DMS 273 treated with DMSO at 0.1 percent for 48 hours (cell line): ENCODE data around the gene TSPO.
A peak's percentile ranks its signal among the peaks of the same experiment; 100 is the strongest.

Source experiments
- DNase-seq: peaks from one replicate; lab custom pipeline; 2025; lab: John Stamatoyannopoulos, UW

Gene TSPO

DNA sequence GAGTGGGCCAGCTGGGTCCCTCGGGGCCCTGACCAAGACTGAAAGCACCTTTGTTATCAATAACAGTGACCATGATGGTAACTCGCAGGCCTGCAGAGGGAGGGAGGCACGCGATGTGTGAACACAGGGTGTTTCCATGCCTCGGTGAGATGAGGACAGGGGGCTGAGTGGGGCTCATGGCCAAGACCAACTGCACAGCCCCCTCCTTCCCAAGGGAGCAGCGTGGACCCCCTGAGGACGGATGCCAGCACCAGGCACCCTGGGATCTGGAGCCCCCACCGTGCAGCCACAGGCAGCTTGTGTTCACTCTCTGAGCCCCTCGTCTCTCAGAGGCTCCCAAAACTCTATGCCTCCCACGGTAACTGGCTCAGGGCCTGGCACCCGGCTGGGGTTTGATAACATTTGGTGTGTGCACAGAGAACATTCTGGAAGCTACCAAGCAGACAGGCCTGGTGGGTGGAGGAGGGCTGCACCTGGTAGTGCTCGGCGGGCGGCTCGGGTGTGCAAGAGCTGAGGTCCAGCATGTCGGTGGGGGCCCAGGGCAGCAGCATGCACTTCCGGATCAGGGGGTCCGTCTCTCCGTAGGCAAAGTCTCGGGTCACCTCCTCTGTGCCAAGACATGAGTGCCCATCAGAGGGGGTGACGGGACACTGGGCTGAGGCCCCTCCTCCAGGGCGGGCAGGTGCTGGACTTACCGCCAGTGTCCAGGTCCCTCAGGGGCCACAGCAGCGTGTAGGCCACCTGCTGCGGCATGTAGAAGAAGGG, 28.0 kb downstream of the TSPO start:
- no peak for DNase-seq

DNA sequence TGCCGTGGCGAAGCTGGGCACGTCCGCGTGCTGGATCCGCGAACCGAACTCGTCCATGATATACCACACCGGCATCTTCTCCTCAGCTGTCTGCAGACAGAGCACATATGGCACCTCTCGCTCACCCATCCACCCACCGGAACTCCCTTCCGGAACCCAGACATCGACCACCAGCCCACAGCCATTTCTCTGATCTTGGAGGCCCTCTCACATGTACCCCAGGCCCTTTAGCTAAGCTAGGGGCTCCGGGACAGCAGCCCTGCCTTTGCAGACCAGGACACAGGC, 28.5 kb downstream of the TSPO start:
- no peak for DNase-seq

DNA sequence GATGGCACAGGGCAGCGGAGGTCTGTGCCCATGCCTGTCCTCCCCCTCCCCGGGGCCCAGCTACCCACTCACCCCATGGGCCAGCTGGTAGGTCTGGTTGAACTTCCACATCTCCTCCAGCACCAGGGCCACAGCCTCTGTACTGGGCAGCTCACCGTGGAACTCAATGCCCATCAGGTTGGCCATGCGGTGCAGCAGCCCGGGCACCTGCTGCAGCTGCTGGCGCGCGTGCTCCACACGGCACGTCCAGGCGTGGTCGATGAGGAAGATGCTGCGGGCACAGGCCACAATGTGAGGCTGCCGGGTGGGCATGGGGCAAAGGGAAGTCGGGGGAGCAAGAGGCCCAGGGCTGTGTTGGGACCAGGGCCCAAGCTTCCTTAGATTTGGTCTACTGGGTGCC, 29.3 kb downstream of the TSPO start:
- DNase-seq, result no peak

DNA sequence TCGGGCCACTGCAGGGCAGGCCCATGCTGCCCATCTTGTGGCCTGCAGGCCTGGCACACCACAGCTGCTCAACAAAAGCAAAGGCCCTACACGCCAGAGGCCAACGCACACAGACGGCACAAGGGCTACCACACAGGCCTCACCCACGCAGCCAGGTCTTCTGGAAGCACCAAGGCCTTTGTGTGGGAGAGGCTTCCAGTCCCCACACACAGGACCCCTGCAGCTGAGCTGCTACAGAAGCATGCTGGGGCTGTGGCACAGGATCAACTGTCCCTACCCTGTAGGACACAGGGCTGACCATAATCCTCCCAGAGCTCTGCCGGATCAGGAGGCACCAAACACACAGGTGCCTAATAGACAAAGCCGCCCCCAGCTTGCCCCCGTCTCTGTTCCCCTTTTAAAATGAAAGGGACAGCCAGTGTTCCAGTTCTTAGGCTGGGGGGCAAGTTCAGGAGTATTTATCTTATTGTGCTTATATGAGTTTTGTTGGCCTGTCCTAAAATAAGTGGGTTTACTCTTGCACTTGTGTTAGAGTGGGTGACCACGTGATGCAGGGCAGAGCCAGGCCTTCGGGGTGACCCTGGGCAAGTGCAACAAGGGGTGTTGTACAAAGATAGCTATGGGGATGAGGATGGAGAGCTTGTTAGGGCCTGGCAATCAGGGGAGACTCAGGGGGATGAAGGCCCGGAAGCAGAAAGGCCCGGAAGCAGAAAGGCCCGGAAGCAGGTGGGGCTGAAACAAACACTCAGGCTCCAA, 30.1 kb downstream of the TSPO start:
- DNase-seq, result no peak

DNA sequence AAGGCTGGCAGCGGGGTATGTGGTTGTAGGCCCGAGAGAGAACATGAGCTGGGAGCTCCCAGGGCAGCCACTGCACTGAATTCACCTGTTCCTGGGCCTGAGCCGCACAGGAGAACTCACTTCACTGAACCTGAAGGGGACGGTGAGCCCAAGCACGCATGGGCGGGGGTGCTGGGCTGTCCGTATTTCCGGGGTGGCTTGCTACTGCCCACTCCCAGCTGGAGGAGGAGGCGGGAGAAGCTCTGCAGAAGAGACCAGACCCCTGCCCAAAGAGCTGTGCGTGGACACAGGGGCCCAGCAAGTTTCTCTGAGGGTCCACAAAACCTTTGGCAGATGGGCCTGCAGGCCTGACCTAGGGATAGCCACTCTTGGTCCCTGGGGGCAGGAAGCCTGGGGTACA, 30.8 kb downstream of the TSPO start:
- DNase-seq, result no peak

DNA sequence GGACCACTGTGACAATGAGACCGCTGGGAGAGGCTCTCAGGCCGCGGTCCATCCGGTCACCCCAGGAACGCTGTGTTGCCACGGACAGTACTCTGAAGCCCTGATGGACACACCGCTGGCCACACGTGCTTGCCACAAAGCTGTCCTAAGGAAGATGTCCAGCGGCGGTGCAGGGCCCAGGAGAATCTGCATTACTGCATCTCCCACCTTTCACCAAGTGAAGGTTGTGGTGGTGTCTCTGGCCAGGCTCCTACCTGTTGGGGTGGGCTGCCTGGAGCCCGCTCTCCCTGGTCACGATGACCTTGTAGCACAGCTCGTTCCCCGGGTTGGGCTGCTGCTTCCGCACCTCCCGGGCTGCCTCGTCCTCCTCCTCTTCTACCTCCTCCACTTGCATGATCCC, 31.4 kb downstream of the TSPO start:
- DNase-seq, result no peak

DNA sequence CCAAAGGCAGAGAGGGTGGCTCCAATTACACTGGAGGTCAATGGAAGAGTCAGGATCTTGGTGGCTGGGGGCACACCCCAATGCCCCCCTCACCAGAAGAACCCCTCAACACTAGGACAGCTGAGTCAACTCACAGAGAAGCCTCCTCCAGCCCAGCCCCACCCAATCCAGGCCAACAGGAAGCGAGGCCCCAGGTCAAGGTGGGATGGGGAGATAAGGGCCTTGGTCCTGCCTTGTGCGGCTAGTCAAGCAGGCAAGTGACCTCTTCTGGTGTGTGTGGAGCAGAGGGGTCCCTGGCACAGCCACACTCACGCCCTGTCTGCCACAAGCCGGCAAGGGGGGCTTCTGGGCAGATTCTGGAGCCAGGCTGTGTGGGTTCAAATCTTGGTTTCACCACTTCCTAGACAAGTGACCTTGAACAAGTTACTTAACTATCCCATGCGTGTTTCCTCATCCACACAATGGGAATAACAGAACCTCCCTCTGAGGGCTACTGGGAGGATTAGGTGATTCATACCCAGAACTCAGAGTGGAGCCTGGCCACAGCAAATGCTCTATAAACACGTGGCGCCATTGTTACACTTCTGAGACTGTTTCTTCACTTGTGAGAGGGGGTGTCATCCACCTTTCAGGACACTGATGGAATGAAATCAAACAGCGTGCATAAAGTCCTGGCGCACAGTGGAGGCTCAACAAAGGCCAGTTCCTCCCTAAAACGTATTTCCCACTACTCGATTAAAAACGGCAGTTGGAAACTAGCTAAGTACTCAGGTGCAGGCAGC, 32.3 kb downstream of the TSPO start:
- no peak for DNase-seq

DNA sequence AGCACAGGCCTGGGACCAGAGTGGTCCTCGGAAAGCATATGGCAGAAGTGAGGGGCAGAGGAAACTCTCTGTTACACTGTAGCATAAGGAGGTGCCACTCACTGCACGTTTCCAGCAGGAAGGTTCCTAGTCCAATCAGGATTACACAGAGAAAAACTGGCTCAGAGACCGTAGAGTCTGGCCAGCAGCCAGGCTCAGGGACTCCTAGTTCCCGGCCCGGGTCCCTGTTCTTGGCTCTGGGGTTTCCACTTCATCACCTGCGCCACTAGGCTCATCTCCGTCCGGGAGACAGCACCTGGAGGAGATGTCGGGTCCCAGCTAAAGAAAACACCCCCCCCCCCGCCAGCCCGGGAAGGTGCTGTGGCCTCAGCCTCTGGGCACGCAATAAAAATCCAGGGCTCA, 34.5 kb downstream of the TSPO start:
- no peak for DNase-seq

DNA sequence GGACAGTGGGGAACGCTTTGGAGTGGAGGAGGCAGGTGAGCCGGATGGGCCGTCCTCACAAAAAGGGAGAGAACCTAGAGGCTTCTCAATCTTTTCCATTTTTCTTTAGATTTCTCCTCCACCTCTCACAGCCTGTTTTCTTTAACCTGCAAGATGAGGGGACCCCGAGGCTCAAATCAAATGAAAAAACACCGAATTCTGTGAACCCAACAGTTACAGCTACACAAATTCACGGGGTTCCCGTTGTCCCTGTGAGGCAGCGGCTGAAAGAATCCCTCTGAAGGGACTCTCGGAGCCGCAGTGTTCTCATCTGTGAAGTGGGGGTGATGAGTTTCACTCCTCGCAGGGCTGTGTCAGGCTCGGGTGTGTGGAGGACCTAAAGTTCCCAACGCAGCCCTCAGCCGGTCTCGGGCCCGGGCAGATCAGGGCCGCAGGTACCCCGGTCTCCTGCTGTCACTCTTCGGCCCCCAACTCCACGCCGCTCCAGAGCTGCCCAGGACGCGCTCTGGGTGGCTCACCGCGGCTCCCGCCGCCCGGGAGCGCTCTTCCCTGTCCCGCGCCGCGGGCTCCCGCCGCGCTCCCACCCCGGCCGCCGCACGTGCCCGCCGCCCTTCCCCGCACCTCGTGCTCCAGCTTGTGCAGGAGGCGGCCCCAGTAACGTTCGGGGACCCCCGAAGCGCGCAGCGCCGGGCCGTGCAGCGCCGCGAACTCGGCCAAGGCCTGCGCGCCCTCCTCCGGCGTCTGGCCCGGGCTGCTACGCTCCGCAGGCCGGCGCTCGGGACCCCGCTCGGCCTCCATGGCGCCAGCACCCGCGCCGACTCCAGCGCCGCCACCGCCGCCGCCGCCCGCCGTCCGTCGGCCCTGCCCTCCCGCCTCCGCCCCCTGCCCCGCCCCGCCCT, 35.2 kb downstream of the TSPO start, which contains the start of gene TTLL12:
Gene TTLL12 (minus strand): TSS at position 863 of the 899 bp plus-strand sequence. CDS start 65 bp downstream, at position 798.
- DNase-seq, result no peak

DNA sequence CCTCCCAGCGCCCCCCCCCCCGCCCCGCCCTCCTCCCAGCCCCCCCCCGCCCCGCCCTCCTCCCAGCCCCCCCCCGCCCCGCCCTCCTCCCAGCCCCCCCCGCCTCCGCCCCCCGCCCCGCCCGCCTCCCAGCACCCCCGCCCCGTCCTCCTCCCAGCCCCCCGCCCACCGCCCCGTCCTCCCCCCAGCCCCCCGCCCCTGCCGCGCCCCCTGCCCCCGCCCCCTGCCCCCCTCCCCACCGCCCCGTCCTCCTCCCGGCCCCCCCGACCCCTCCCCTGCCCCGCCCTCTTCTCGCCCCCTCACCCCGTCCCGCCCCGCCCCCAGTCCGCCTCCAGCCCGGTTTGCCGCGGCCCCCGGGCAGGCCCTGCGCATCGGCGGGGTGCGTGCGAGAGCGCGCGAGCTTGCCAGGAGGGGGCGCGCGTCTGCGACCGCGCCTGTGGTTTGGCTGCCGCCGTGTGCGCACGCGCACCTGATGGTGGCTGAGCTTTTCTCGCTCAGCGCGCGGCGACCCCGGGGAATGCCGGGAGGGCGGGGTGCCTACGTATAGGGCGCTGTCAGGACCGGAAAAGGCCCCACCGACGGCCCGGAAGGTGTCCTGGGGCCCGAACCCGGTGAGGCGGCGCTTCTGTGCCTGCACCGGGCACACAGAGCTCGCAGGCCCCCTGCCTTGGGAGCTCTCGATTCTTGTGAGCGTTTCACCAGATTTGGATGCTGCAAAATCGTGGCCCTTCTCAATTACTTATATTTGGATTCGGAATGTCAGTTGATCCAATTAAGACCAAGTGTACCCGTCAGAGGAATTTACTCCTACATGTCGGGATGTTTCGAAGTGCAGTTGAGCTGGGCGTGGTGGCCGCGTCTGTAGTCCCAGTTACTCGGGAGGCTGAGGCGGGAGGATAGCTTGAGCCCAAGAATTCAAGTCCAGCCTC, 36.1 kb downstream of the TSPO start:
- peak; percentile 72 for DNase-seq

DNA sequence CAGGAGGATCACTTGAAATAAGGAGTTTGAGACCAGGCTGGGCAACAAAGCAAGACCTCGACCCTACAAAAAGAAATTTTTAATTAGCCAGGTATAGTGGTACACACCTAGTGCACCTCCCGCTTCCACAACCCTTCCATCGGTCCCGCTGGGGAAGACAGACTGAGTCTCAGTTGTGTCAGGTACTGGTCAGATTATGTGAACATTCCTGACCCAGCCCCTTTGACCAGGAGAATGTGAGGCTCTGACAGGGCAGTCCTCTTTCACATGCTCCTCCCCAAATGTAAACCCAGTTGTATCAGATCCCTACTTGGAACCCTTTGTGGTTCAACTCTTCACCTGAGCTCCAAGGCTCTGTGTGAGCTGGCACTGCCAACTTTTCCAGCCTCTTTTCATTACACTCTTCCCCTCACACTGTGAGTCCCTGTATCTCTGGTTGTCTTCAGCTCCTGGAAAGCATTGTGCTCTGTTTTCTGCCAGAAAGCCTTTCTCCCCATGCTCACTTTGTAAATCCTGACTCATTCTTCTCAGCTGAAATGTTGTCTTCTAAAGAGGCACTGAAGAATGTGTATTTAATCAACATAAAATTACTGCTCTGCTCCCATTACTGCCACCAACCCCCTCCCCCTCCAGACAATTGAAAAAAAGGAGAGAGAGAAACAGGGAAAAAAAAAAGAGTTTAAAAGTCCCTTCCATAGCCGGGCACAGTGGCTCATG, 37.6 kb downstream of the TSPO start:
- DNase-seq, result no peak

DNA sequence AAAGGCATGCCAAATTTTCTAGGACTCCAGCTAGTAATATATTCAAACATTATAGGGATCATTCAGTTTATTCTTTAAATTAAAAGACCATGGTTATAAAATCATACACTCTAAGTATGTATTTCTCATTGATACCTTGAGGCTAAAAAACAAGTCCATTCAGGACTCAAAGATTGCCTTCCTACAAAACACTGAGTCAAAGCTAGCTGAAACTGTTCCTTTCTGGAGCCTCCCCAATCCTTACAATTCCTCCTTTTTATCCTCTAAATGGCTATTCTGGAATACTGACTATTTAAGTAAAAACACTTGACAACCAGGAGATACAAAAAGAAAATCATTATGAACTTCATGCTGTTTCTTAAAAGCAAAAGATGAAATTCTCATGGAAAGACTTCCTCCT, 40.5 kb downstream of the TSPO start:
- no peak for DNase-seq

DNA sequence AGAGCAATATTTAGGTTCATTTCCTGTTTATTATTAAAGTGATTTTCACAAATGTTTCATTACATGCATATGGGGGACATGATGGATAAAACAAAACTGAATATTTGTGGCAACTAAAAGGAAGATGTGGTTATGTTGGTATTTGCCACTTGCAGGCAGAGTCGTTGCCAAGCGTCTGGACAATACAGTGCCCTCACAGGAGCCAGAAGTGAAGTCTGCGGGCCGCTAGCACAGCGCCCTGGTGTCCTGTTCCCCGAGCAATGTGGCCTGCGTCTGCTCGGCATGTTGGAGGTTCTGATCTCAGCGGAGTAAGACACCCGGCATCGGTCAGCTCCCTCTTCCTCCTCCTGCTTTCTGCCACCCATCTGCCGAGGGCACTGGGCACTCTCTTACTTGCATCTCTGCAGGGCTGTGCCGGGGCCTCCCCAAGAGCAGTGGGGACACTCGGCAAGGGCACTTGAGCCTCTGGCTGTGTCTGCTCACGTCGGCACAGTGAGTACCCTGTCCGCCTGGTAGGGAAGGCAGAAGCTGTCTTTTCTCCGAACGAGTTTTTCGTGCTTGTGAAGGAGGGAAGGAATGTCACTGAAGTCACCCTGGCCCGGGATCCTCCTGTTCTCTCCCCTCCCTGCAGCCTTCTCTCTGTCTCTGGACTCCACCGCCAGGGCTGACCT, 46.0 kb downstream of the TSPO start:
- no peak for DNase-seq

DNA sequence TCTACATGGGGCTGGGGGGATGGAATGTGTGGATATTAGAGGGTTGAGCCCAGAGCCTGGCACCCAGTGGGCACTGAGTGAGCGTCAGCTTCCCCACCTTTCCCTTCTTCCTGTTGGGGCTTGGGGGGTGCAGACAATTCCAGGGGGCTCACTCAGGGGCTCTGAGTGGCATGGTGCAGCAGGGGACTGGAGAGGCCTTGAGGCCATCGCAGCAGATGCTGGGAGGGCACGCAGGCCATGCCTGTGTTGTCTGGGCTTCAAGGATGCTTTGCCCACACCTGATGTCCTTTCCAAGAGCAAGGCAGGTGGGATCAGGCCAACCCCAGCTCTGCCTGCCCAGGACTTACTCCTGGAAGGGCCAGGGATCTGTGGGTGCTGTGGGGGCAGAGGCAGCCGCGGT, 46.8 kb downstream of the TSPO start:
- no peak for DNase-seq

DNA sequence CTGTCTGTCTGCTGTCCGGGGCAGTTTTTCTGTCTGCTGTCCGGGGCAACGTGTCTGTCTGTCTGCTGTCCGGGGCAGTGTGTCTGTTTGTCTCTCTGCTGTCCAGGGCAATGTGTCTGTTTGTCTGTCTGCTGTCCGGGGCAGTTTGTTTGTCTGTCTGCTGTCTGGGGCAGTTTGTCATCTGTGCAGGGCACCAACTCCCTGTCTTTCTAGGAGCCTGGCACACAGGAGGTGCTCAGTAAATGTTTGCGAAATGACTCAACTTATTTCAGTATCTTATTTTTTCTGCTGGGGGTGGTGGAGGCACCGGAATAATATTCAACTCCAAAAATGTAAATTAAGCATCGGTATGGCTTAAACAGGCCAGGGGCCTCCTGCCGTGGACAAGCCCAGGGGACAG, 47.6 kb downstream of the TSPO start:
- DNase-seq, result no peak

DNA sequence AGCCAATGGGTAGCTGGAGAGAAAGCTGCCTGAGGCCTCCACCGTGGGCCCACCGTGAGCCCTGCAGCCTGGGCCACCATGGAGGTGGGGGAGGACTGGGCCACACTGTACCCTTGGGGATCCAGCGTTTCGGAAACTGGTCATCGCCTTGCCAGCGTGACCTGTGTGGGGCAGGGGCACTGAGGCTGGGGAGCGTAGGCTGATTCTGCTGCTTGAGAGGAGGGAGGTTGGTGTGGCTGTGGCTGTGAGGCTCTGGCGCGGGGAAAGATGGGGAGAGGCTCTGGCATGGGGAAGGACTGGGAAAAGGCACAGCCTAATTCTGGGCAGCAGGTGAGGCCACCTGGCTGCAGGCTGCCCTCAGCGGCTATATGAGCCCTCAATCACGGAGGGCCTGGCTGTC, 48.2 kb downstream of the TSPO start:
- no peak for DNase-seq

DNA sequence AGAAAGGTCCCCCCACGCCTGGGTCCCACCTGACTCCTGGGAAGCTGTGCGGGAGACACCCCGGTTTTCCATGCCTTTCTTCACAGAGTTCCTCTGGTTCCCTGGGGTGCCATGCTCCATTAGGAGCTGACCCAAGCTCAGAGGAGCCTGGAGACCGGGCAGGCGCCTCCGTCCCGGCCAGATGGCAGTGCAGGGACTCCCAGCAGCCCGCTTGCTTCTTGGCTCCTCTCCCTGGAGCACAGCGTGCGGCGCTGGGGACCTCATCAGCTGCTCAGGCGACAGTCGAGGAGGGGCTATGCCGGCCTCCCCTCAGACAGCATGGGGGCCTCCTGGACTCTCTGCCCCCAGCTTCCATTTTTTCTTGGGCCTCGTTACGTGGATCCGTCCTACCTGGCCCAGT, 48.7 kb downstream of the TSPO start:
- DNase-seq, result no peak

DNA sequence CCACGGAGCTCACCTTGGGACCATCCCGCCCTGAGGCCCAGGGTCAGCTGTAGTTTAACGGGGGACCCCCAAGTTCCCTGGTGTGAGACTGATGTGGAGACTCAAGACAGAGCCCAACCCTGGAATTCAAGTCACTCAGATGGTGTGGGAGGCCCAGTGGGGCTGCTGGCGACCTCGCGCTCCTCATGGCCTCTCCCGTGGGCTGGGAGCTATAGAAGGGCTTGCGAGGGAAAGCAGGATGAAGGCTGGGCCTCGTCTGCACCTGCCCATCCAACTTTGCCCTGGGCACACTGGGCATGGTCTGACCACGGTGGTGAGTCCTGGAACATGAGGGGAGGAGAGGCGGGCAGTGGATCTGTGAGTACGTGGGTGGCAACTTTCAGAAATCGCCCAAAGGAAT, 49.2 kb downstream of the TSPO start:
- DNase-seq, result no peak

DNA sequence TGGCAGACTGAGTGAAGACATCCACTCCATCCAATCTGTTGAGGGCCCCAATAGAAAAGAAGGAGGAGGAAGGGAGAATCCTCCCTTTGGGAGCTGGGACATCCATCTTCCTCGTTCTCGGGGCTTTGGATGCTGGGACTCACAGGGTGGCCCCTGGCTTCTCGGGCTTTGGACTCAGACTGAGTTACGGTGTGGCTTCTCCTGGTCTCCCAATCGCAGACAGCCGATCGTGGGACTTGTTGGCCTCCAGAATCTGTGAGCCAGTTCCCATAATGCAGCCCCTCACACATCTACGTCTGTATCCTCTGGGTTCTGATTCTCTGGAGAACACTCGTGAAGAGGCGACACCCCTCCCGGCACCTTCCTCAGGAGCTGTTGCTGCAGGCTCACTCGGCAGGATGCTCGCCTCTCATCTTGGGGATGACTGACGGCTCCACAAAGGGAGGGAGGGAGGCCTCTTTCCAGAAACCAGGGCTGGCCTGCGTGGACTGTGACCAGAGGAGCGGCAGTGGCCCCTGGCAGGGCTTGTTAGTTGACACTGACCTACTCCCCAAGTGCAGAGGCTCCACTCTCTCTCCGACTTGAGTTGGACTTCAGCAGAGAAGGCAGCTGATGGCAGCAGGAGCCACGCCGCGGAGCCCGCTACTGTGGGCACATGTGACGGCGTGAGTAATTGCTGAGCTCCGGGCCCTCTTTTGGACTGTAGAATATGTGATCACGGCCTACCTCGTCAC, 50.3 kb downstream of the TSPO start:
- DNase-seq, result no peak
